PC-3 (cell line): ENCODE results near the gene TMEM233. TPM values are rescaled to one million over a fixed set of nuclear protein-coding genes. Genes with fewer than 3 reads are reported as not detected.
"Not testable (repeated sequence)": the region's sequence is repeated elsewhere in the genome, so short reads cannot be mapped to it uniquely, and the experiment has no call there.

Source experiments
- ATAC-seq: fragments of 200-7000 bp; cut with Tn5 transposase; 2 replicates; pipeline ENCODE4 v1.9.1; 2020; ENCODE audit warnings: mild to moderate bottlenecking, moderate library complexity
- BruUV-seq: library from RNA; stranded (reverse); fragments of 400-500 nt; replicated peaks from 2 replicates; lab custom pipeline; 2021; lab: Mats Ljungman, UMichigan
- CTCF ChIA-PET: fragments of 300-600 bp; sonication (Branson Sonifier 250); formaldehyde crosslinking; loops from one replicate; lab custom pipeline; 2022; ENCODE audit warnings: antibody characterized with exemption; lab: Charles Lee
- POLR2A ChIA-PET: fragments of 300-600 bp; sonication (Branson Sonifier 250); formaldehyde crosslinking; loops from one replicate; lab custom pipeline; 2022; ENCODE audit warnings: antibody characterized with exemption; ENCODE audit not compliant: unreplicated experiment; lab: Charles Lee
- DNase-seq: peaks from one replicate; pipeline ENCODE4 v3.0.0-alpha.2; 2015
- H2AFZ ChIP-seq: fragments of 300-600 bp; sonication (generic); 2 replicates; pipeline ENCODE4 v1.6.0; 2016; ENCODE audit warnings: antibody characterized with exemption, low read length
- H3F3A ChIP-seq: fragments of 300-600 bp; sonication (generic); one replicate; pipeline ENCODE4 v1.6.0; 2017; ENCODE audit warnings: antibody characterized with exemption, low read length, control low read depth, mild to moderate bottlenecking; ENCODE audit not compliant: unreplicated experiment
- H3K27ac ChIP-seq: fragments of 300-600 bp; sonication (generic); 2 replicates; pipeline ENCODE4 v1.5.1; 2016; ENCODE audit warnings: mild to moderate bottlenecking, low read length
- H3K27me3 ChIP-seq: fragments of 300-600 bp; sonication (generic); 2 replicates; pipeline ENCODE4 v1.6.1; 2016; ENCODE audit warnings: low read length, mixed read lengths
- H3K36me3 ChIP-seq: fragments of 300-600 bp; sonication (generic); 2 replicates; pipeline ENCODE4 v1.6.1; 2016; ENCODE audit warnings: low read depth, mixed run types, low read length, mixed read lengths
- H3K4me1 ChIP-seq: fragments of 300-600 bp; sonication (generic); 2 replicates; pipeline ENCODE4 v1.5.1; 2016; ENCODE audit warnings: low read length; ENCODE audit not compliant: insufficient read depth
- H3K4me2 ChIP-seq: fragments of 300-600 bp; sonication (generic); 2 replicates; pipeline ENCODE4 v1.6.0; 2016; ENCODE audit warnings: low read length
- H3K4me3 ChIP-seq: fragments of 300-600 bp; sonication (generic); 2 replicates; pipeline ENCODE4 v1.5.1; 2016; ENCODE audit warnings: mild to moderate bottlenecking, low read length, mixed read lengths
- H3K79me2 ChIP-seq: fragments of 300-600 bp; sonication (generic); 2 replicates; pipeline ENCODE4 v1.6.1; 2017; ENCODE audit warnings: low read length, mixed read lengths
- H3K9ac ChIP-seq: fragments of 300-600 bp; sonication (generic); 2 replicates; pipeline ENCODE4 v1.6.0; 2016; ENCODE audit warnings: mild to moderate bottlenecking, low read length
- H3K9me2 ChIP-seq: fragments of 300-600 bp; sonication (generic); replicated peaks from 2 replicates; pipeline ENCODE4 v1.6.1; 2016; ENCODE audit warnings: mixed run types, low read length, mixed read lengths
- H3K9me3 ChIP-seq: fragments of 300-600 bp; sonication (generic); 2 replicates; pipeline ENCODE4 v1.6.1; 2016; ENCODE audit warnings: low read length, mixed read lengths
- H4K20me1 ChIP-seq: fragments of 300-600 bp; sonication (generic); 2 replicates; pipeline ENCODE4 v1.6.1; 2016; ENCODE audit warnings: low read length, mixed read lengths
- EZH2 ChIP-seq: fragments of 300-600 bp; sonication (generic); IDR thresholded peaks from one replicate; pipeline ENCODE4 v1.6.1; 2017; ENCODE audit warnings: antibody characterized with exemption, mild to moderate bottlenecking, low read length; ENCODE audit not compliant: unreplicated experiment
- EZH2phosphoT487 ChIP-seq: fragments of 300-600 bp; sonication (generic); IDR thresholded peaks from 2 replicates; pipeline ENCODE4 v1.6.1; 2018; ENCODE audit warnings: mild to moderate bottlenecking, antibody characterized with exemption, low read length, borderline replicate concordance
- intact Hi-C: fragments of 100-400 bp; cut with micrococcal nuclease; formaldehyde crosslinking; loops from 2 replicates; pipeline ENCODE4 v1.9.0; 2023
- total RNA-seq: library from RNA; depleted of rRNA; stranded (reverse); fragments of >200 nt; gene quantifications from 2 replicates; pipeline ENCODE4 v1.2.3, GENCODE V29; 2014
- TF ChIP-seq, protein P1 (sequence below): fragments of 300-600 bp; sonication (generic); conservative IDR thresholded peaks from 2 replicates; pipeline ENCODE4 v1.5.1; 2017; ENCODE audit warnings: antibody characterized with exemption, low read depth, mild to moderate bottlenecking, low read length

TMEM233 gene
- total RNA-seq, 1 experiment from 2014 or later = not detected

DNA sequence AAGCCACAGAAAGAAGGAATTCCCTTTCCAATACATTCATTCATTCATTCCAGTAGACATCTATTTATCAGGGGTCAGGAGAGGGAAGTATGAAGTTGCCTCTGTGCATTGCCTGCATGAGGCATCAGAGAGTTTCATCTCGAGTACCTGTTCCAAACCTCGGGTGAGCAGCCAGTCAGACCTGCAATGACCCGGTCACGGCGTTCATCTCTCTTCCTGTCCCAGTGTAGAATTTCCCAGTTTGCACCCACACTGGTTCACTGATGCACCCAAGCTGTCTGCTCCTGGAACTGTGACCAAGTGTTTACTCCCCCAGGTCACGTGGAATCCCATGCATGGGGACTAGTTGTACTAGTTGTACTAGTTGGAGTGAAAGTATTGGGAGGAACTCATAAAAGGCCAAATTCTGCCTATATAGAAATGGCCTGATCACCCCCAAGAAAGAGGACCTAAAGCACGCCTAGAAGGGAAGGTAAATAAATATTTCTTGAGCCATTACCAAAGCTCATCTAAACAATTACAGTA is 52.0 kb downstream of the TMEM233 start:
- Histone ChIP-seq H3K4me1 (no peaks in the 10 kb centered on the region), H3K4me2 (no peak overlapping the region), H3K36me3 (no peaks in the 10 kb centered on the region), H3K4me3 (no peak overlapping the region), H4K20me1 (no peaks in the 10 kb centered on the region), H3K9ac (no peak overlapping the region), H3K27ac (no peak overlapping the region), H3F3A (no peaks in the 10 kb centered on the region), H3K9me2 (no peaks in the 10 kb centered on the region), H3K79me2 (no peaks in the 10 kb centered on the region), H3K27me3 (peaks cover 41% of the 10 kb centered on the region; the same call in 1 of the 2 replicates), H2AFZ (no peak overlapping the region), H3K9me3 (no peaks in the 10 kb centered on the region)
- DNase-seq (no peak), ATAC-seq (no peak)
- ChIA-PET POLR2A (no interaction called here), CTCF (no interaction called here)
- BruUV-seq = no TSS peak
- TF ChIP-seq, protein P1, sequence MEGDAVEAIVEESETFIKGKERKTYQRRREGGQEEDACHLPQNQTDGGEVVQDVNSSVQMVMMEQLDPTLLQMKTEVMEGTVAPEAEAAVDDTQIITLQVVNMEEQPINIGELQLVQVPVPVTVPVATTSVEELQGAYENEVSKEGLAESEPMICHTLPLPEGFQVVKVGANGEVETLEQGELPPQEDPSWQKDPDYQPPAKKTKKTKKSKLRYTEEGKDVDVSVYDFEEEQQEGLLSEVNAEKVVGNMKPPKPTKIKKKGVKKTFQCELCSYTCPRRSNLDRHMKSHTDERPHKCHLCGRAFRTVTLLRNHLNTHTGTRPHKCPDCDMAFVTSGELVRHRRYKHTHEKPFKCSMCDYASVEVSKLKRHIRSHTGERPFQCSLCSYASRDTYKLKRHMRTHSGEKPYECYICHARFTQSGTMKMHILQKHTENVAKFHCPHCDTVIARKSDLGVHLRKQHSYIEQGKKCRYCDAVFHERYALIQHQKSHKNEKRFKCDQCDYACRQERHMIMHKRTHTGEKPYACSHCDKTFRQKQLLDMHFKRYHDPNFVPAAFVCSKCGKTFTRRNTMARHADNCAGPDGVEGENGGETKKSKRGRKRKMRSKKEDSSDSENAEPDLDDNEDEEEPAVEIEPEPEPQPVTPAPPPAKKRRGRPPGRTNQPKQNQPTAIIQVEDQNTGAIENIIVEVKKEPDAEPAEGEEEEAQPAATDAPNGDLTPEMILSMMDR = no peak
- TF ChIP-seq EZH2phosphoT487 = no peak
- TF ChIP-seq EZH2 = no peak
- intact Hi-C loops = loop anchor here (5.0 kb wide), 1 partner anchor 98 kb away; no protein-coding TSS in a partner anchor

DNA sequence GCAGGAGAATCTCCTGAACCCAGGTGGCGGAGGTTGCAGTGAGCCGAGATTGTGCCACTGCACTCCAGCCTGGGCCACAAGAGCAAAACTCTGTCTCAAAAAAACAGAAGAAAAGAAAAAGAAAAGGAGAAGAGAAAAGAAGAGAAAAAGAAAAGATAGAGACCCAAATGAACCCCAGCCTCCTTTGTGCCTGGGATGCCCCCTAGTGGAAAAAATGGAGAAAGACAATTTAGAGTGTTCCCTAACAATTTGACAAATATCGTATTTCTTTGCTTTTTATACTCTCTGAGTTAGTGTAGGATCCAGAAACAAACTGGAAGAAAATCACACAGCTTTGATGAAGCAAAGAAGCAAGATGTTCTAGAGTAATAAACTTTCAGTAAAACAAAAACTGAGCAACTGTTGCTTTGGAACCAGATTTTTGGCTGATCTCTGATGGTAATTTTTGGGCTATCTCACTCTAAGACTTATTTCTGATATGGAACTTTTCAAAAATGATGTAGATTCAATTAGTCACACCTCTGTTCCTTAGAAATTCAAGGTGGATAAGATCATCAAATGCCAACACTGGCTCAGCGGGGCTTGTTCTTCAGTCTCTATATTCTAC is 55.7 kb downstream of the TMEM233 start:
- H3K4me3 ChIP-seq = no peak overlapping the region
- no peaks in the 10 kb centered on the region for H3F3A ChIP-seq
- ATAC-seq (peak; percentile 37; the same call in 1 of the 2 replicates), DNase-seq (peak; percentile 61)
- no TSS peak for BruUV-seq
- no peak overlapping the region for H3K27ac ChIP-seq
- ChIA-PET CTCF (interaction anchor here (0.6 to 0.7 kb wide), 3 partner anchors 10 to 1541 kb away, joined by 4 to 11 read pairs (median 10); no protein-coding TSS in a partner anchor), POLR2A (no interaction called here)
- H3K27me3 ChIP-seq = peaks cover 27% of the 10 kb centered on the region
- no peaks in the 10 kb centered on the region for H4K20me1 ChIP-seq
- no peak overlapping the region for H3K9ac ChIP-seq
- TF ChIP-seq EZH2phosphoT487 = no peak
- TF ChIP-seq, protein P1 = peak; percentile 92
- H3K36me3 ChIP-seq = no peaks in the 10 kb centered on the region
- H3K9me2 ChIP-seq = no peaks in the 10 kb centered on the region
- H3K79me2 ChIP-seq = no peaks in the 10 kb centered on the region
- H3K9me3 ChIP-seq = 0 out of 2 replicates have a peak, but pooled peaks cover 15% of the 10 kb centered on the region
- no peak overlapping the region for H2AFZ ChIP-seq
- intact Hi-C loops = loop anchor here (5.0 kb wide), 1 partner anchor 102 kb away; no protein-coding TSS in a partner anchor
- H3K4me2 ChIP-seq = 0 out of 2 replicates have a peak overlapping the region, but pooled peaks have one; percentile 5
- no peaks in the 10 kb centered on the region for H3K4me1 ChIP-seq

DNA sequence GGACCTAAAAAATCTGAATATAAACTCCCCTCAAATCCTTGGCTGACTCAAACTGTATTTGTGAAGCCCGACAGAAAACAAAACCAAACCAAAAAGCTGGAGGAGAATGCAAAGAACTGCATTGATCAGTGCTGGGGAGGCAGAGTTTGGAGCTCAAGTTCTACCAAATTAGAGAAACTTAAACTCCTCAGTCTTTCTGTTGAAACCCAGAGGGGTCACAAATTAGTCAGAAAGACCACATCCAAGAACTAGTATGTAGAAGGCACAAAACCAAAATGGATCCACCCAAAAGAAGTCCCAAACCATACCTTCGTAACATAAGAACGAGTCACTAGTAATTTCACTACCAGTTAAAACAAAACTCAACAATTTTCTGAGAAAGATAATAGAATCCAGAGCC is 59.1 kb downstream of the TMEM233 start:
- Histone ChIP-seq H3K9ac (no peak overlapping the region), H3K9me2 (no peaks in the 10 kb centered on the region), H3K4me3 (no peak overlapping the region), H3K4me1 (no peaks in the 10 kb centered on the region), H3K4me2 (no peak overlapping the region), H3K27ac (no peak overlapping the region), H3K27me3 (peaks cover 11% of the 10 kb centered on the region), H3K79me2 (no peaks in the 10 kb centered on the region), H2AFZ (no peak overlapping the region), H3F3A (no peaks in the 10 kb centered on the region), H3K9me3 (0 out of 2 replicates have a peak, but pooled peaks cover 15% of the 10 kb centered on the region), H3K36me3 (no peaks in the 10 kb centered on the region), H4K20me1 (no peaks in the 10 kb centered on the region)
- no peak for ATAC-seq
- TF ChIP-seq EZH2 = no peak
- TF ChIP-seq, protein P1 = no peak
- no peak for TF ChIP-seq EZH2phosphoT487
- no TSS peak for BruUV-seq
- no peak for DNase-seq
- ChIA-PET CTCF (no interaction called here), POLR2A (no interaction called here)
- intact Hi-C loops = loop anchor here (10.0 kb wide), 1 partner anchor 1248 kb away; no protein-coding TSS in a partner anchor

DNA sequence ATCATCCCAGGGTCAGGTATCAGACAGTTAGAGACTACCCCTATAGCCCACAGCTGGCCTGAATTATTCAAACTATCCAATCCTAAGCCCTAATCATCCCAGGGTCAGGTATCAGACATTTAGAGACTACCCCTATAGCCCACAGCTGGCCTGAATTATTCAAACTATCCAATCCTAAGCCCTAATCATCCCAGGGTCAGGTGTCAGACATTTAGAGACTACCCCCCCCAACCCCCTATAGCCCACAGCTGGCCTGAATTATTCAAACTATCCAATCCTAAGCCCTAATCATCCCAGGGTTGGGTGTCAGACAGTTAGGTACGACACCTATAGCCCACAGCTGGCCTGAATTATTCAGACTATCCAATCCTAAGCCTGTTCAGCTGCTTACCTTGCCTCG is 63.4 kb downstream of the TMEM233 start:
- H3F3A ChIP-seq, H3K9ac ChIP-seq, CTCF ChIA-PET, H3K4me3 ChIP-seq, BruUV-seq, H3K4me2 ChIP-seq, H2AFZ ChIP-seq, H3K4me1 ChIP-seq, H3K79me2 ChIP-seq, POLR2A ChIA-PET, H3K36me3 ChIP-seq, ATAC-seq, H3K9me2 ChIP-seq, H3K27ac ChIP-seq, H3K27me3 ChIP-seq, DNase-seq, H4K20me1 ChIP-seq: not testable (repeated sequence)
- intact Hi-C loops = loop anchor here (5.0 to 10.0 kb wide), 3 partner anchors 215 to 1252 kb away; no protein-coding TSS in a partner anchor
- 0 out of 2 replicates have a peak, but pooled peaks cover 13% of the 10 kb centered on the region for H3K9me3 ChIP-seq
